Thyroid gland (tissue), 4 donors: ENCODE results near the gene ZNF462. TPM values are rescaled to one million over a fixed set of nuclear protein-coding genes. Genes with fewer than 3 reads are reported as not detected.

ENCODE experiments used
- DNase-seq, 2 donors: peaks; one replicate each; pipeline ENCODE4 v3.0.0-alpha.2; 2019
- H3K27ac ChIP-seq, 3 donors: fragments of 200-600 bp; sonication (generic); 1 replicate in 2 of 3; 2 replicates in 1 of 3; pipeline ENCODE4 v1.5.1; 2016 to 2019; ENCODE audit warnings: mild to moderate bottlenecking in 1 of 3, moderate library complexity in 1 of 3
- H3K27me3 ChIP-seq: fragments of 200-600 bp; sonication (generic); one replicate; pipeline ENCODE4 v1.5.1; 2019
- H3K36me3 ChIP-seq, 2 donors: fragments of 200-600 bp; sonication (generic); one replicate each; pipeline ENCODE4 v1.5.1; 2016 to 2019
- H3K4me1 ChIP-seq, 2 donors: fragments of 200-600 bp; sonication (generic); one replicate each; pipeline ENCODE4 v1.5.1; 2017 to 2019
- H3K4me3 ChIP-seq, 3 donors: fragments of 200-600 bp; sonication (generic); replicated peaks in 1 of 3; 1 replicate in 2 of 3; 2 replicates in 1 of 3; pipeline ENCODE4 v1.5.1; 2016; ENCODE audit warnings: mild to moderate bottlenecking in 1 of 3
- H3K9me3 ChIP-seq: fragments of 200-600 bp; sonication (generic); one replicate; pipeline ENCODE4 v1.5.1; 2017
- CTCF ChIP-seq, 6 experiments: fragments of 200-600 bp in 3 of 6; fragments of 450-650 bp in 3 of 6; sonication (generic) in 3 of 6; IDR thresholded peaks; one replicate each; pipeline ENCODE4 v1.5.1; 2016 to 2019; ENCODE audit warnings: antibody characterized with exemption in 6 of 6, mild to moderate bottlenecking in 2 of 6, inconsistent platforms in 1 of 6, moderate library complexity in 1 of 6
- POLR2A ChIP-seq, 2 donors: fragments of 450-650 bp; IDR thresholded peaks; one replicate each; pipeline ENCODE4 v1.6.1; 2017; ENCODE audit warnings: antibody characterized with exemption in 2 of 2, mild to moderate bottlenecking in 2 of 2, moderate library complexity in 1 of 2
- WGBS, 2 donors: methylation state at CpG; one replicate each; pipeline ENCODE4 v1.1.5; 2017; 5-methylcytosine and 5-hydroxymethylcytosine counted together
- intact Hi-C: fragments of 100-400 bp; cut with DNase I; formaldehyde crosslinking; loops from one replicate; pipeline ENCODE4 v1.15.1; 2023
- total RNA-seq, 4 donors: library from RNA; depleted of rRNA; stranded (reverse); fragments of >200 nt; gene quantifications; one replicate each; pipeline ENCODE4 v1.2.3, GENCODE V29; 2016

Gene ZNF462
- total RNA-seq, 4 donors from 2014 or later: 33.3 to 60.4 (median 46.3) TPM

GRCh38 chr9:106883626-106884190 is 20.7 kb downstream of the ZNF462 start:
- no peaks in the 10 kb centered on the region for H3K36me3 ChIP-seq
- no peaks in the 10 kb centered on the region for H3K27me3 ChIP-seq
- intact Hi-C loops: no loop called here
- peaks cover 63 to 76% of the 10 kb centered on the region in 2 donors for H3K4me1 ChIP-seq
- 96 to 97% methylated on average over 2 of the region's 2 CpGs for WGBS, 2 donors
- TF ChIP-seq POLR2A (IDR thresholded peaks at IDR 0.05) (no peak), CTCF (IDR thresholded peaks at IDR 0.05) (no peak)
- H3K4me3 ChIP-seq: no peak overlapping the region
- H3K27ac ChIP-seq: peak overlapping the region in 2 of 3 donors; percentile 15 to 50
- no peaks in the 10 kb centered on the region for H3K9me3 ChIP-seq
- DNase-seq: no peak

GRCh38 chr9:106885451-106885850 is 22.5 kb downstream of the ZNF462 start:
- DNase-seq: peak; percentile 44 to 64
- H3K4me1 ChIP-seq: peaks cover 50 to 60% of the 10 kb centered on the region in 2 donors
- intact Hi-C loops: no loop called here

GRCh38 chr9:106886111-106887046 is 23.4 kb downstream of the ZNF462 start:
- Histone ChIP-seq H3K27ac (peak overlapping the region; percentile 43 to 68 (median 54)), H3K4me3 (no peak overlapping the region), H3K4me1 (peaks cover 49 to 60% of the 10 kb centered on the region in 2 donors), H3K36me3 (no peaks in the 10 kb centered on the region), H3K27me3 (no peaks in the 10 kb centered on the region), H3K9me3 (no peaks in the 10 kb centered on the region)
- no peak for TF ChIP-seq CTCF (IDR thresholded peaks at IDR 0.05)
- TF ChIP-seq POLR2A (IDR thresholded peaks at IDR 0.05): no peak
- WGBS, 2 donors: 83 to 84% methylated on average over 6 of the region's 6 CpGs
- no peak for DNase-seq
- intact Hi-C loops: no loop called here

More at GRCh38 chr9:106885451-106885850, 22.5 kb downstream of the ZNF462 start:
- no peaks in the 10 kb centered on the region for H3K36me3 ChIP-seq
- H3K27ac ChIP-seq: peak overlapping the region; percentile 54 to 68 (median 55)
- no peak overlapping the region for H3K4me3 ChIP-seq
- no peaks in the 10 kb centered on the region for H3K27me3 ChIP-seq
- H3K9me3 ChIP-seq: no peaks in the 10 kb centered on the region
- WGBS, 2 donors: 44 to 48% methylated on average over 2 of the region's 2 CpGs
- TF ChIP-seq CTCF (IDR thresholded peaks at IDR 0.05) (no peak), POLR2A (IDR thresholded peaks at IDR 0.05) (peak in 1 of 2 donors; percentile 6)

- DNase-seq: no peak
- Histone ChIP-seq H3K36me3 (no peaks in the 10 kb centered on the region), H3K27ac (peak overlapping the region in 1 of 3 donors; percentile 11), H3K4me1 (peaks cover 48 to 60% of the 10 kb centered on the region in 2 donors), H3K9me3 (no peaks in the 10 kb centered on the region), H3K27me3 (no peaks in the 10 kb centered on the region), H3K4me3 (no peak overlapping the region)
- TF ChIP-seq POLR2A (IDR thresholded peaks at IDR 0.05): no peak
- 82 to 92% methylated on average over 2 of the region's 2 CpGs for WGBS, 2 donors
- intact Hi-C loops: no loop called here
Observed at GRCh38 chr9:106887066-106887465, 24.1 kb downstream of the ZNF462 start.

- no peaks in the 10 kb centered on the region for H3K36me3 ChIP-seq
- no peaks in the 10 kb centered on the region for H3K27me3 ChIP-seq
- no peaks in the 10 kb centered on the region for H3K9me3 ChIP-seq
- H3K4me1 ChIP-seq: peaks cover 46 to 68% of the 10 kb centered on the region in 2 donors
- no peak for DNase-seq
- no peak overlapping the region for H3K4me3 ChIP-seq
- TF ChIP-seq CTCF (IDR thresholded peaks at IDR 0.05) (no peak), POLR2A (IDR thresholded peaks at IDR 0.05) (no peak)
- intact Hi-C loops: no loop called here
- no peak overlapping the region for H3K27ac ChIP-seq
- 86 to 88% methylated on average over 7 of the region's 7 CpGs for WGBS, 2 donors
Observed at GRCh38 chr9:106889061-106889590, 26.2 kb downstream of the ZNF462 start.
